Left lung (tissue), 10 donors: ENCODE data around the gene CASTOR2. TPM values are rescaled to one million over a fixed set of nuclear protein-coding genes. Genes with fewer than 3 reads are reported as not detected.
"Not testable (repeated sequence)": the region's sequence is repeated elsewhere in the genome, so short reads cannot be mapped to it uniquely, and the experiment has no call there.

Source experiments
- ATAC-seq: fragments of 200-7000 bp; cut with Tn5 transposase; one replicate; pipeline ENCODE4 v1.9.1; 2020; ENCODE audit warnings: moderate library complexity
- DNase-seq, 4 donors: peaks; one replicate each; pipeline ENCODE4 v3.0.0-alpha.2; 2013 to 2020
- H3K27ac ChIP-seq, 2 donors: fragments of 200-600 bp; sonication (generic) in 1 of 2; one replicate each; pipeline versions ENCODE4 v1.5.0 to v1.8.0; 2020 to 2021
- H3K27me3 ChIP-seq, 2 donors: fragments of 200-600 bp; sonication (generic) in 1 of 2; one replicate each; pipeline versions ENCODE4 v1.5.0 to v1.8.0; 2020 to 2021
- H3K36me3 ChIP-seq, 2 donors: fragments of 200-600 bp; sonication (generic) in 1 of 2; one replicate each; pipeline versions ENCODE4 v1.5.0 to v1.8.0; 2020 to 2021
- H3K4me1 ChIP-seq, 2 donors: fragments of 200-600 bp; one replicate each; pipeline ENCODE4 v1.8.0; 2021
- H3K4me3 ChIP-seq, 2 donors: fragments of 200-600 bp; sonication (generic) in 1 of 2; one replicate each; pipeline versions ENCODE4 v1.5.0 to v1.8.0; 2020 to 2021; ENCODE audit warnings: mild to moderate bottlenecking in 1 of 2
- H3K9me3 ChIP-seq, 2 donors: fragments of 200-600 bp; sonication (generic) in 1 of 2; one replicate each; pipeline versions ENCODE4 v1.5.0 to v1.8.0; 2020 to 2021
- intact Hi-C, 2 donors: fragments of 100-400 bp; cut with DNase I; formaldehyde crosslinking; loops; one replicate each; pipeline versions ENCODE4 v1.11.2 to v1.14.2; 2022
- polyA plus RNA-seq, 6 donors: library from polyadenylated mRNA; unstranded; fragments of 120-200 nt; gene quantifications; one replicate each; pipeline ENCODE4 v1.2.1, GENCODE V29; 2013; ENCODE audit not compliant: insufficient read length in 6 of 6
- total RNA-seq, 2 donors: library from RNA; stranded (reverse); fragmentation: NEBNext Ultra II Directional; extraction: Animal tissue kit (Norgen Biotek cat#: 25700); gene quantifications; one replicate each; pipeline ENCODE4 v1.2.1, GENCODE V29; 2021
- TF ChIP-seq, protein P1 (sequence below), 2 donors: fragments of 200-600 bp; sonication (generic) in 1 of 2; IDR thresholded peaks; one replicate each; pipeline versions ENCODE4 v1.5.0 to v1.8.0; 2021; ENCODE audit warnings: antibody characterized with exemption in 2 of 2
- donor health status: DM: no; HTN: yes; CAD: no.
- donor health status: DM: no; HTN: no; CAD: no.

The CASTOR2 gene
- total and polyA plus RNA-seq, 8 donors, result 4.5 to 15.4 (median 6.4) TPM

DNA sequence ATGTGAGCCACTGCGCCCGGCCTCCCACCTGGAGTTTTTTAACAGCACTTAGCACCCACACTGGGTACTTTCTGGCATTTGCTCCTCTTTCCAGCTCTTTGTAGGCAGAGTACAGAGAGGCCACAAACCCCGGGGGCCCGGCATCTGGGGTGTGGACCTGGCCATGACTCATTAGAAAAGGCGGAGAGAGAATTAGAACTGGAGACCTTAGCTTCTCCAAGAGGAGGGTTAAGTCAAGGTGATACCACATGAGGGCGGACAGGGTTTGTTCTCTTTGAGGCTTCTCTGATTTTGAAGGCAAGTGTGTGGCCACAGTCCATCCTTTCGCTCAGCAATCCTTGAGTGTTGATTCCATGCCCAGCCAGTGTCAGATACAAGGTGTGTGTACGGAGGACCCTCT, 36.9 kb downstream of the CASTOR2 start:
- DNase-seq, intact Hi-C loops, H3K9me3 ChIP-seq, ATAC-seq, H3K36me3 ChIP-seq, H3K27me3 ChIP-seq, H3K4me1 ChIP-seq, H3K4me3 ChIP-seq, H3K27ac ChIP-seq: not testable (repeated sequence)

- Histone ChIP-seq H3K27me3 (no peaks in the 10 kb centered on the region), H3K9me3 (no peaks in the 10 kb centered on the region), H3K4me3 (no peak overlapping the region), H3K4me1 (no peaks in the 10 kb centered on the region), H3K36me3 (peaks cover 0 to 7% of the 10 kb centered on the region in 2 donors), H3K27ac (no peak overlapping the region)
- DNase-seq, result no peak
- intact Hi-C loops, result no loop called here
- no peak for ATAC-seq
- TF ChIP-seq, protein P1, sequence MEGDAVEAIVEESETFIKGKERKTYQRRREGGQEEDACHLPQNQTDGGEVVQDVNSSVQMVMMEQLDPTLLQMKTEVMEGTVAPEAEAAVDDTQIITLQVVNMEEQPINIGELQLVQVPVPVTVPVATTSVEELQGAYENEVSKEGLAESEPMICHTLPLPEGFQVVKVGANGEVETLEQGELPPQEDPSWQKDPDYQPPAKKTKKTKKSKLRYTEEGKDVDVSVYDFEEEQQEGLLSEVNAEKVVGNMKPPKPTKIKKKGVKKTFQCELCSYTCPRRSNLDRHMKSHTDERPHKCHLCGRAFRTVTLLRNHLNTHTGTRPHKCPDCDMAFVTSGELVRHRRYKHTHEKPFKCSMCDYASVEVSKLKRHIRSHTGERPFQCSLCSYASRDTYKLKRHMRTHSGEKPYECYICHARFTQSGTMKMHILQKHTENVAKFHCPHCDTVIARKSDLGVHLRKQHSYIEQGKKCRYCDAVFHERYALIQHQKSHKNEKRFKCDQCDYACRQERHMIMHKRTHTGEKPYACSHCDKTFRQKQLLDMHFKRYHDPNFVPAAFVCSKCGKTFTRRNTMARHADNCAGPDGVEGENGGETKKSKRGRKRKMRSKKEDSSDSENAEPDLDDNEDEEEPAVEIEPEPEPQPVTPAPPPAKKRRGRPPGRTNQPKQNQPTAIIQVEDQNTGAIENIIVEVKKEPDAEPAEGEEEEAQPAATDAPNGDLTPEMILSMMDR (IDR thresholded peaks at IDR 0.05), result no peak
Measured at GRCh38 chr7:75010036-75010435, 45.5 kb downstream of the CASTOR2 start.

DNA sequence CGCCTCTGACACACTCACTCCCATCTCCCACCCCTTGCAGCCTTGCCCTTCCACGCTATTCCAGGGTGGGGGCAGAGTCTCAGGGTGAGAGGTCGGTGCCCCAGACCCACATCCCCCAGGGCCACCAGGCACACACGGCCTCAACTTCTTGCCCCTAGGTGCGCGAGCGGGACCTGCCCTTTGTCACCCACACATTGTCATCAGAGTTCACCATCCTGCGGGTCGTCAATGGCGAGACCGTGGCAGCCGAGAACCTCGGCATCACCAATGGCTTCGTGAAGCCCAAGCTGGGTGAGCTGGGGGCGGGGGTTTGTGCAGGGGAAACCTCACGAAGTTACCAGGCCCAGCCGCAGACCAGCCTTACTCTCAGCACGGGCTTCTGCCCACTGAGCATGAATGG, 53.3 kb downstream of the CASTOR2 start:
- Histone ChIP-seq H3K27me3 (no peaks in the 10 kb centered on the region), H3K27ac (no peak overlapping the region), H3K4me1 (no peaks in the 10 kb centered on the region), H3K4me3 (no peak overlapping the region), H3K9me3 (no peaks in the 10 kb centered on the region), H3K36me3 (peaks cover 0 to 20% of the 10 kb centered on the region in 2 donors)
- intact Hi-C loops, result no loop called here
- no peak for ATAC-seq
- TF ChIP-seq, protein P1 (IDR thresholded peaks at IDR 0.05), result no peak
- no peak for DNase-seq

GRCh38 chr7:75018570-75019364, 54.3 kb downstream of the CASTOR2 start:
- Histone ChIP-seq H3K4me3 (no peak overlapping the region), H3K4me1 (no peaks in the 10 kb centered on the region), H3K9me3 (no peaks in the 10 kb centered on the region), H3K27me3 (no peaks in the 10 kb centered on the region), H3K36me3 (peaks cover 0 to 20% of the 10 kb centered on the region in 2 donors), H3K27ac (no peak overlapping the region)
- DNase-seq, result no peak
- TF ChIP-seq, protein P1 (IDR thresholded peaks at IDR 0.05), result no peak
- intact Hi-C loops, result no loop called here
- ATAC-seq, result no peak

DNA sequence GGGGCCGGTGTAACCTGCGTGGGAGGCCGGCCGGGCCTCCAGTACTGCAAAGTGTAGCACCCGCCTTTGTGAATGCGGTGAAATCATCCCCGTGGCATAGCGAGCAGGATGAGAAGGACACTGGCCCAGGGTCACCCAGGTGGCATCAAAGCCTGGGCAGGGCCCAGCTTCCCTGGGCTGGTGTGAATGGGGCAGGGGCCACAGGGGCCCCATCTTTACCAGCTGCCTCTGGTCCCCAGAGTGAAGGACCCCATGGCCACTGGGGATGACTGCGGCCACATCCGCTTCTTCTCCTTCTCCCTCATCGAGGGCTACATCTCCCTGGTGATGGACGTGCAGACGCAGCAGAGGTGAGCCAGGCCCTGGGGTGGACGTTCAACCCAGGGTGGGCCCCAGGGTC, 55.3 kb downstream of the CASTOR2 start:
- Histone ChIP-seq H3K27ac (no peak overlapping the region), H3K27me3 (no peaks in the 10 kb centered on the region), H3K9me3 (no peaks in the 10 kb centered on the region), H3K36me3 (peaks cover 0 to 26% of the 10 kb centered on the region in 2 donors), H3K4me1 (no peaks in the 10 kb centered on the region), H3K4me3 (no peak overlapping the region)
- DNase-seq, result no peak
- no peak for ATAC-seq
- intact Hi-C loops, result no loop called here
- TF ChIP-seq, protein P1 (IDR thresholded peaks at IDR 0.05), result no peak

GRCh38 chr7:75024922-75025321, 60.4 kb downstream of the CASTOR2 start:
- TF ChIP-seq, protein P1 (IDR thresholded peaks at IDR 0.05), result no peak
- no peak for DNase-seq
- H3K27ac ChIP-seq, result no peak overlapping the region

More at GRCh38 chr7:75024922-75025321, 60.4 kb downstream of the CASTOR2 start:
- Histone ChIP-seq H3K27me3 (no peaks in the 10 kb centered on the region), H3K9me3 (no peaks in the 10 kb centered on the region), H3K4me3 (no peak overlapping the region), H3K36me3 (peaks cover 0 to 14% of the 10 kb centered on the region in 2 donors), H3K4me1 (no peaks in the 10 kb centered on the region)
- ATAC-seq, result no peak
- intact Hi-C loops, result no loop called here
